Germinal center (tissue), 1 donor: ENCODE data around the gene COL8A1.

Experiments used
- DNase-seq: peaks from one replicate; pipeline ENCODE4 v3.0.0; 2012; ENCODE audit warnings: mixed read lengths, low spot score

COL8A1 gene

DNA sequence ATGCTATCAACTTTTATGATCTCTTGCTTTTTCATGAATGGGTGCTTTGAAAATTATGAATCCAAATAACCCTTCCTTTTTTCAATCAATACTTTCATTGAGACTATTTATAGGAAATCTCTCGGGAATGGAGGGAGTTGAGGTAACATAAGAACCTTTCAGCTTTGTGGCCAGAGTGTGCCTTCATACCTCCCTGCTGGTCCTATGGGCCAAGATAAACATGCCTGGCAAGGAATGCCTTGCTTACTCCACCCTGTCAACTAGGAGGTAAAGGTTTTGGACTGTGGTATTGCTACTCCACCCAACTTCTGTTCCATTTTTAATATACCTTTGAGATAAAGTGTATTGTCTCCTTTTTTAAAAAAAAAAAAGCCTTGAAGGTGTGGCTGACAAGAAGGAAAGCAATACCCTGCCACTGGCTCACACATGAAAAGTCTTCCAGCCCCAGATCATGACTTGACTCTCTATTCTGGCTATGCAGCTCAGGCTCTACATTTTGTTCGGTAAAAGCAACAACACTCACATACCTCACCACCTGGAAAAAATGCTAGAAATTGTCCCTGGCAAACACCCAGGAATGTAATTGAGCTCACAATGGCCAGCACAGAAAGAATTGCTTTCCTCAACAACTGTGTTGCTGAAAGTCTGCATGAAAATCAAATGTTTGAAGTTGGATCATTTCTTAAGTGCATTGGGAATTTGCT is 35.8 kb downstream of the COL8A1 start:
- no peak for DNase-seq

DNA sequence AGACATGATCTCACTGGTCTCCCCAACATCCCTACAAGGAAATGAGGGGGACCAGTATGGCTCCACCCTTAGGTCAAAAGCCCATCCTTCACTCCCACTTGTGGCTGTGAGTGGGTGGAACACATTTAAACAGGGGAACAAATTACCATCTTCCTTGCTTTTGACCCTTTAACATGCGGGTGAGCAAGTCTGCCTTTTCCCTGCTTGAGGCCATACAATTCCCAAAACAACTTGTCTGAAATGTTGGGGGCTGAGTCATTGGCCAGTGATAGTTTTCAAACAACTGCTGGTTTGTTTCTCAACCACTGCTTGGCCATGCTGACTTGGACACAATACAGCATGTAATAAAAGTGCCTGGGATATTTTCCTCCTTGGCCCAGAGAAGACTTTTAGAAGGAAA is 39.6 kb downstream of the COL8A1 start:
- DNase-seq = no peak

DNA sequence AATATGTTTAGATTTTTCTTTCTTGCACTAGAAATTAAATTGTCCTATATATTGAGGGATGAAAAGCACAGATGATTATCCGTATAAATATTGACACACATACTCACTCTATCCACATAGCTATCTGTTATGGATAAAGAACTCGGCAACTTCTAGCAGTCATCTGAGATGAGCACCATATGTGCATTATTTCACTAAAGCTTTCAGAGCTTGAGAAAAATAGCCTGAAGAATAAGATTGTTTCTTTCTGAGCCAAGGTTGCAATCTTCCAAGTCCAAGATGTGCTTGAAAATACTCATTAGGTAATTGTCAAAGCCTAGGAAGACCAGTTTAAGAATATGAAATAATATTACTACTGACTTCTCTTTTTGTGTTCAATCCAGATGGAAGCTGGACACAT is 40.5 kb downstream of the COL8A1 start:
- DNase-seq = no peak

DNA sequence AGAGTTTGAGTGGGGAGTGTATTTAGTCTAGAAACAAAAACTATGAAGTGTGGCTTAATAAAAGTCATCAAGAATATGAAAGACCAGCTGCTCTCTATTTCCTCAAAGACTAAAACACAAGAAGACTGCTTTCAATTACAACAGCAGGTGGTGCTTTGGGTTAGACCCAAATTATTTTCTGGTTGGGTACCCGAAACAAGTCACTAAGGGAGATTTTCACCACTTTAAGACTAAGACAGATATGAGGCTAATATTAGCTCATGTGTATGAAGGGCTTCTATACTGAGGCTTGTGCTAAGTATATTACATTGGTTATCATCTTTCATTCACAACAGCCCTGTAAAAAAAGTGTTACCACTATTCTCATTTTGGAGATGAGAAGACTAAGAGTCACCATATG is 43.1 kb downstream of the COL8A1 start:
- no peak for DNase-seq

DNA sequence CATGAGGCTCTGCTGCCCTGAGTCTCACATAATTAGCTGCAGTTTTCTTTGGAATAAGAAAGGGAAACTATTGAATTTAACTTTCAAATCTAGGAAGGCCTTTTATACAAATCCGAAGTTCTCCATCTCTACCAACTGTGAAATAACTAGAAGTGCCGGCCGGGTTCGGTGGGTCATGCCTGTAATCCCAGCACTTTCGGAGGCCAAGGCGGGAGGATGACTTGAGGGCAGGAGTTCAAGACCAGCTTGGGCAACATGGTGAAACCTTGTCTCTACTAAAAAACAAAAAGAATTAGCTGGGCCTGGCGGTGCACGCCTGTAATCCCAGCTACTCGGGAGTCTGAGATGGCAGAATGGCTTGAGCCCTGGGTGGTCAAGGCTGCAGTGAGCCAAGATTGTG is 43.6 kb downstream of the COL8A1 start:
- no peak for DNase-seq

DNA sequence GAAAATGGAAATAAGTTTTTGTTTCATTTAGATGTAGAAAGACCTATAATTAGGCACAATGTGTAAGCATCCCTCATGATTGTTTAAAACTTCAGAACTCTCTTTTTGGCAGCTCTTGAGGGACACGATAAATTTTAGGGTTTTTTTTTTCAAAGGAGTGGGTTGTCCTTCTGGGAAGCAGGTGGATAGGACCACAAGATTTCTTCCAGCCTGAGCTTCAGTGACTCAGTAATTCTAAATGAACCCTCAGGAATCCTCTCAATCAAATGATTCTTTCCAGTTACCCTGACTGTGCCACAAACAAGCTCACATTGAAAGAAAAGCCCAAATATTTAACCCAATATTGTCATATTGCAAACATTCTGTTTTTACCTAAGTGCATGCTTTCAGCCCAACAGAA is 45.1 kb downstream of the COL8A1 start:
- no peak for DNase-seq

DNA sequence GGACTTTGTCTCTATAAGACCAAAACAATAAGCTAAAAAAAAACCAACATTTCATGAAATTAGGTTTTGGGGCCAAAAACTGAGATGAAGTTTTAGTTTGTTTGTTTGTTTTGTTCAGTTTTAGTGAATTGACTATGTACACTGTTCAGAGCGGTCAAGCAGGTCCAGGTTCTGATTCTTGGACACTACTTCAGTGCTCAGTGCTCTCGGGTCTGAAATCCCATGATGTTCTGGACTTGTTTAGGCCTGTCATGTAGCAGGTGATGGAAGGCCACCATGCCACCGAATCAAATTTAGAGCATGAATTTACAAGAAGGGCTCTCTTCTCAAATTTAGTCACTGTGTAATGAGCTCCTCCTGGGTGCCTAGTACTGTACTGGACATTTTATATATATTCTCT is 45.5 kb downstream of the COL8A1 start:
- DNase-seq = no peak

DNA sequence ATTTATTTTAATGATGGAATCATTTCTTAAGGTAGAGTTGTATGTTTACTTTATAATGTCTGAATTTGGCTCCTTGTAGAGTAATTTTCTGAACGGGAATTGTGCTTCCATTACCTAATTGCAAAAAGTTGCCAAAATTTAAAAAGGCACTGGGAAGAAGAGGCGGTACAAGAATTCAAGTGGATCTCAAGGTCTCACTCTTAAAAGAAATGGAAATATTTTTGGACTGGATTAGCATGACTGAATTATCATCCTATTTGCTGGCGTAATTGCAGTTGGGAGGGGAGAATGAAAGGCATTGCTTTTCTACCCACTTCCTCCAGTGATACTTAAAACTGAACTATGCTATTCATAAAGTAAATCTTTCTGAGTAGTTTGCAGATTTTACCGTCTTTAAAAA is 46.2 kb downstream of the COL8A1 start:
- no peak for DNase-seq

DNA sequence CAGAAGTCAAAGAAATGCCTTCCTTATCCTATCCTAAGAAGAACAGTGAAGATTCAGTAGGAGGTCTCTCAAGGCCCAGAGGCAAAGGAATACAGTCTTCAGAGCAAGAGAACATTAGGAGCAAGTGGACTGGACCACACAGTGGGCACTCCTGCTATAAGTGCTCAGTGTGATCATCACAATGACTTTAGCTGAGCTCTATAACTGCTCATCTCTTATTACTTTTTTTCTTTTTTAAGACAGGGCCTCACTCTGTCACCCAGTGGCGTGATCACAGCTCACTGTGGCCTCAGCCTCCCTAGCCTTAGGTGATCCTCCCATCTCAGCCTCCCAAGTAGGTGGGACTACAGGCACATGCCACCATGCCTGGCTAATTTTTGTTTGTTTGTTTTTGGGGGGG is 48.1 kb downstream of the COL8A1 start:
- DNase-seq = no peak

DNA sequence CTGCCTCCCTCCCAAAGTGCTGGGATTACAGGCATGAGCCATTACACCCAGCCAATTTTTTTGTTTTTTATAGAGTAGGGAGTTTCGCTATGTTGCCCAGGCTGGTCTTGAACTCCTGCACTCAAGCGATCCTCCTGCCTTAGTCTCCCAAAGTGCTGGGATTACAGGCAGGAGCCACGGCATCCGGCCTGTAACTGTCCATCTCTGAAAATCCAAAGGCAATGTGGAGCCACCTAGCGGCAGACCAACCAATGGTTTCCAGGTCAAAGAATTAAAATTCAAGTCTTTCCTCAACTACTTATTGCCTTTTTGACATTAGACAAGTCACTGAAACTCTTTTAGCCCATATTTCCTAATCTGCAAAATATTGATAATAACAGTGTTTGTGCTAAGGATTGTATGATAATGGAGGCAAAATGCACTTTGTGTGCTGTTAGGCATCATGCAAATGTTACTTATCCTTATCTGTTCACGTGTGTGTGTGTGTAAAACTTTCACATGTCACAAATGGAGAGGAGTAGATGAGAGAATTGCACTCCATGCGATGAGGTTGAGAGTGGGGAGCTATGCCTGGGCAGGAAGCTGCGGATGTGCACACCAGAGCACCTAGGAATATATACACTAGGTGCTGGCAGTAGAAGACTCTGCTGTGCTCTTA is 48.7 kb downstream of the COL8A1 start:
- DNase-seq = peak; percentile 13

DNA sequence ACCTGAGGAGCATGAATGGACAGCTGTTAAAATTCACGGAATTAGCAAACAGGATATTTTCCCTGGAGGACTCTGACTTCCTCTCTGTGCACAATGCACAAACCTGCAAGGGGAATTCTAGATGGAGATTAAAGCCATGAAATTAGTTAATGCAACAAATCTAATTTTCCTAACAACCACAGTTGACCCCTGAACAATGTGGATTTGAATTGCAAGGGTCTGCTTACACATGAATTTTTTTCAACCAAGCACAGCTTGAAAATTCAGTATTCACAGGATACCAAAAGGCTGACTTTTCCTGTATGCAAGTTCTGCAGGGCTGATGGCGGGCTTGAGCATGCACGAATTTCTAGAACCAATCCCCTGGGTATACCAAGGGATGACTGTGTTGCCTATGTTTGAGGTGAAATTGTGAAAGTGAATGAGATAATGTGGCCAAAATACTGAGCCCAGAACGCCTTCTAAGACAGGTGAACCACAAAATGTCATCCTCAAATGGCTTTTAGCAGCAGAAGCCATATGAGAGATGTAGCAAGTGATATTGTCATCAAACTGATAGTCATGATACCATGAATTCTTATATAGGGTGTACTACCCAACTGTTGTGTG is 52.5 kb downstream of the COL8A1 start:
- no peak for DNase-seq

DNA sequence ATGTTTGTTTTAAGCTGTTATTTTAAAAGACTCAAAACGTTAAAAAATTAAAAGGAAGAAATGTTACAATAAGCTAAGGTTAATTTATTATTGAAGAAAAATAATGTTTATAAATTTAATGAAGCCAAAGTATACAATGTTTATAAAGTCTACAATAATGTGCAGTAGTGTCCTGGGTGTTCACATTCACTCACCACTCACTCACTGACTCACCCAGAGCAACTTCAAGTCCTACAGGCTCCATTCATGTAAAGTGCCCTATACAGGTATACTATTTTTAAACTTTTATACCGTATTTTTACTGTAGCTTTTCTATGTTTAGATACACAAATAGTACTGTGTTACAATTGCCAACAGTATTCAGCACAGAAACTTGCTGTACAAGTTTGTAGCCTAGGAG is 55.2 kb downstream of the COL8A1 start:
- no peak for DNase-seq

DNA sequence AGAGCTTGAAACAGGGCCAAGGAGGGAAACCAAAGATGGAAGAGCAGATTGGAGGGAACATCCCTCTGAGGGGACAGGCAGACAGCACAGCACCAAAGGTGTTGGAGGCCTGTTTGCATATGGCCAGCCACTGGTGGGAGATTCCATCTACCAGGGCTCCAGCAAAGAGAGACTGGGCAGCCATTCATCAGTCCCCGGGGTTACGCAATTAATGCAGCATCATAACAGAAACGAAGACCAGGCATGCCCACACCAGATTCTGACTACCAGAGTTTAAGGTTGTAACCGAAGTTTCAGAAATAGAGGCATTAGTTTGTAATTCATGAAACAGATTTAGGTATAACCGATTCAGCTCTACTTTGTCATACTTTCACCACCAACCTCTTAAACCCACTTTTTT is 58.1 kb downstream of the COL8A1 start:
- no peak for DNase-seq

DNA sequence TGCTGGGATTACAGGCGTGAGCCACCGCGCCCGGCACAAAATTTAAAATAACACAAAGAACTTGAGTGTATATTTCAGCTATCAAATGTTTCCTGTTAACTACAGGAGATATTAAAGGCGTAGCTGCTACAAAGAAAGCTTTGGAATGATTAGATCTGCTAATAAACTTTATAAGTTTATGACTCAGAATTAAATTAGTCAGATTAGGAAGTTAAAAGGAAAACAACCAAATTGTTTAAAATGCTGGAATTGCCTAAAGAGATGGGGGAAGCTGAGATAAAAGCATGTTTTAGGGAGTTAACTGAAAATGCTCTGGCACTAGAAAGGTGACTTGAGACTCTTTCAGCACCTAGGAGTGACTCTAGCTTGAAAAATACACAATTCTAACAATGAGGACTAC is 58.9 kb downstream of the COL8A1 start:
- no peak for DNase-seq

DNA sequence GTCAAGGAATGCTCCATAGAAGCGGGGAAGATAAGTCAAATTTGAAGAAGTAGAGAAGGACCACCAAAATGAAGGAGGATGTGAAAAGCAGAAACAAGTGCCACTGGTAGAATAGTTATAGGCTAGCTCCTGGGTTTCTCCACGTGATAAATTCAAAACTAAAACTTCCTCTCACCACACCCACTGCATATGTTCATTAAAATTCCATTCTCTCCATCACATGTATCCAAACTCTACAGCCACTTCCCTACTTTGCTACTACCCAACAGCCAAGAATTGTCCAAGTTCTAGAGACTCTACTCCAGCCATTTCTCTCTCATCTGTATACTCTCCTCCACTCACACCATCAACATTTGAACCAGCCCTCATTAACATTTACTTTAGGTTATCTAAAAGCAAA is 60.5 kb downstream of the COL8A1 start:
- no peak for DNase-seq

DNA sequence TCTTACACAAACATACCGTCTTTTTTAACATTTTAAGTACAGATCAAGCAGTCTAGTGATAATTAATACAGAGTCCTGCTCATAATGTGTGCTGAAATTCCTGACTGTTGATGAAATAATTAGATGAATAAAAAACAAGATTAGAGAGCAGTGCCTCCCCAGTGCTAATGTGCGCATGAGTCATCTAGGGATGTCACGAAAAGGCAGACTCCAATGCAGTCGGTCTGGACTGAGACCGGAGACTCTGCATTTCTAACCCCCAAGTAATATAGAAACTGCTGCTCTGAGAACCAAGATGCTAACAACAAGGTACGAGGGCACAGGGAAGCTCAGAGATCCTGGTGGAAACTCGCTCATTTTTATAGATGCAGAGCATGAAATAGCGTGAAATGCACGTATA is 61.4 kb downstream of the COL8A1 start:
- no peak for DNase-seq

DNA sequence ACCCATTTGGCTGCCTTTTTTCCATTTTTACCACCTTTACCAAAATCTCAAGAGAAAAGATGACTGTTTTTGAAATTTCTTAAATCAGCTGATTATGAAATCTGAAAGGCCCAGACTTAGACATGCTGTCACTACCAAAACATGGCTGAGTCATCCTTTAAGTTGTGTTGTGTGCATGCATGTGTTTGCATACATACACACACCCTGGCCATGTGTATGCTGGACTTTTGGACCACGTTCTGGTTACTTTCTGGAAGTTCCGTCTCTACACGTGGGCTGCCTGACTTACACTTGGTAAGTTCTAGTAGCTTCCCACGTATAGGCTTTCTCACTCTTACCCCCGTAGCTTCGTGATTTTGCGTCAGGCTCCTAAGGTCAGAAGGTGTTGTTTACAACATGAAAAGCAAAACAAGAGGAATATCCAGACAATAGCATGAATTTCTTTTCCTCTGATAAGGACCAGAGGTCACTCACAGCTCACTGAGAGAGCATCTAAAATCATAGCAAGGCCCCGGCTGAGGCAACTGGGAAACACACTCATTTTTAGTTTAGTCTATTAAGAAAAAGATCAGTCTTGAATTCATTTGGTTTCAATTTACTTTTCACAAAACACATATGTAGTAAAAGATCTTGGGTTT is 62.4 kb downstream of the COL8A1 start:
- no peak for DNase-seq

DNA sequence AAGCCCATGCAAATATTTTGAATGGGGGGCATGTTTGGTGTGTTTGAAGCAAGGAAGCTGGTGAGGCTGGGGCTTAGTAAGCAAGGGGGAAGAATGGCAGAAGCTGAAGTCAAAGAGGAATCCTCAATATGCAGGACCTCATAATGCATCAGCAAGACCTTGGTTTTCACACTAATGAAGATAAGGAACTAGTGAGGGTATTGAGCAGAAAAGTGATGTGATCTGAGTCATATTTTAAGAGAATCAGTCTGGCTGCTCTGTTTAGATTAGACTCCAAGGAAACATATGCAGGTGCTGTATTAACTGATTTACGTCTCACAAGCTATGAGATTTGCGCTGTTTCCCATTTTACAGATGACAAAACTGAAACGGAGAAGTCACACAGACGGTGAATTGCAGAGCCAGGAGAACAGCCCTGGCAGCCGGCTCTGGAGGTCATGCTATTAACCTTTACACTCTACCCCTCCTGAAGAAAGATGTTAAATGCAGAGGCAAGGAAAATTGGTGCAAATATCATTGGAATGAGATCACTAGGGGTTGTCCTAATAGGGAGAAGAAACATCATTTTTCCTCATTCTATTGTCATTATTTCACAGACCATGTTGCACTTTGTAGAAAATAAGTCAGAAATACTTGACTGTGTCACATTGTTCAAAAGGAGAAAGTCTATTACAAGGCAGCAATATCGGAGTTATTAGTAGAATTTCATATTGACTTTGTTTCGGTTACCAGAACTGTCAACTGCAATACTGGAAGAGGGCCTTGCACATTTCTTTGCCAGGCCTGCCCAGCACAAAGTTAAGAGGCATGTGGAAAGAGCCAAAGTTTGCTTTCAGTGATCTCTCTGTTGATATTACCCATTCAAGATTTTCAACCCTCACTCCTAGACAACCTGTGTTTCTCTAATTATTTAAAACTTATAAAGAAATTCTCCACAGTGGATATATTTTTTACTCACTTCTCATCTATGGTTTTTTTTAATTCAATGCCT is 64.9 kb downstream of the COL8A1 start:
- DNase-seq = no peak

DNA sequence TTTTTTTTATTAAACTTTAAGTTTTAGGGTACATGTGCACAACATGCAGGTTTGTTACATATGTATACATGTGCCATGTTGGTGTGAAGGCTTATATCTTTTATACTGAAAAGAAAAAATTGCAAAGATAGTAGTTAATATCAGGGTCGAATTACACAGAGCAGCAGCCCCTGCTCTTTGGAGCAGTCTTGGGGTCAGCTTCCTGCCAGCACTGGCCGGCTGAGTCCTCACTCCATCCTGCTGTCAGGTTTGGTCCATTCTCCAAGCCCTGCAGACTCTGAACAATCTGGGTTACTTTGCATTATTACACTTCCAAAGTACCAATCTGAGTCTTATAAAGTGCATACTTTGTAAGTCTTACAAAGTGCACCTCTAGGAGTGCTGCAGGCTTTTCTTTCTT is 66.0 kb downstream of the COL8A1 start:
- DNase-seq = no peak

DNA sequence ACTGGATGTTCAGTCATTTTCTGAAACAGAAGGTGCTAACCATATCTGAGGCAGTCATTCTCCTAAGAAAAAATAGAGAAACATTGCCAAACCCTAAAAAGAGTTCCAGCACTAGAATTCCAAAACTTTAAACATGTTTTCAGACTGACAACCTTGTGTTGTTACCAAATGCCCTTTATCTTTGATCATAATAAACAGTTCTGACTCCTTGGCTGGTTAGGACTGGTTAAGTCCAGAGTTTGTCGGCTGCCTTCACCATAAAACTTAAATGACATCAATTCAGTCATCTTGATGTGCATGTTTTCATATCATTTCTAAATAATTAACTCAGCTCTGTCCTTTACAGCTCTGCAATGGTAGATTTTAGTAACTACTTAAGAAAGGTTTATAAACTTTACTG is 68.0 kb downstream of the COL8A1 start:
- no peak for DNase-seq

DNA sequence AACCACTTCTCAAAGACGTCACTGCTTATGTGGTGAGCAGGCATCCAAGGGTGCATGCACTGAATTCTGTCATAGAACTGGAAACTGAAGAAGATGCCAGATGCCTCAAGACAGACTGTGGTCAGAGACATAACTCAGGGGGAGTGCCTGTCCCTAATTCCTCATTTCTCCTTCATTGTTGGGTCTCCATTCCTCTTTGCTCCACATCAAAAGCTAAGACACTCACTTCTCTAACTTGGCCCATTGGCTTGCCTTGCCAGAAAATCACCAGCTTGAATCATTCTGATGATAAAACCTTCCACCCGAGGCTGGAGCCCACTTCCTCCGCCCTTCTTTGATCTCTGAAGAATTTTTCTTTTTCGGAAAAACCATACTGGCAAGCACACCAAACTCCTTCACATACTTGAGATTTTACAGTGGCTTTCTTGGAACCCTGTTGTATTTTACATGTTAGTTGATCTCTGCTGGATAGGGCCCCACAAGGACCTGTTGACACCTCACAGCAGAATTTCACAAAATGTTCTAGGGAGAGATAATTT is 69.9 kb downstream of the COL8A1 start:
- no peak for DNase-seq

DNA sequence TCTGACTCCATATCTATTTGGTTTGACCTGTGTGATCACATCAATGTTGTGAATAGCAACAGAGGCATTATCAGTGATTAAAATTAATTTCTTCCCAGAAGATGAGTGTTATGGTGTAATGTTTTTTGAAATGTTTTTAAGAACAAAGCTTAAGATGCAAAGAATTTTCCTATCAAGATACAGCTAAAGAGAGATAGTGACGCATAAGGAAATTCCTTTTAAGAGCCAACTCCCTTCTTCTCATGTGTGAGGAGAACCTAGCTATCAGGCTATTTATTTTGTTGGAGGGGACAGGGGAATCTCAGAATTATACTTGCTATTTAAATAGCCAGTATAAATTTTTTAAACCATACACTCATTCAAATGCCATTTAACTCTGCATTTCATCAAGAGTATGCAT is 71.3 kb downstream of the COL8A1 start:
- DNase-seq = no peak
